Measurements from ENCODE around the gene GNG12. TPM values are rescaled to one million over a fixed set of nuclear protein-coding genes. Genes with fewer than 3 reads are reported as not detected.

GNG12 gene
- total RNA-seq, 2 donors from 2014 or later: 49.4 to 61.5 TPM

GRCh38 chr1:67818162-67818561 is 15.1 kb downstream of the GNG12 start:
- no peaks in the 10 kb centered on the region for H3K27me3 ChIP-seq (replicated peaks; ENCODE audit: insufficient read depth)
- intact Hi-C loops (cut with DNase I): no loop called here
- no peak for DNase-seq (ENCODE audit: low spot score)
- TF ChIP-seq POLR2AphosphoS5 (IDR thresholded peaks at IDR 0.05) (no peak), POLR2A (IDR thresholded peaks at IDR 0.05) (no peak), CTCF (IDR thresholded peaks at IDR 0.05) (no peak)
- no peaks in the 10 kb centered on the region for H3K9me3 ChIP-seq
- no peak overlapping the region for H3K27ac ChIP-seq
- no peaks in the 10 kb centered on the region for H3K4me1 ChIP-seq (replicated peaks)
- no peaks in the 10 kb centered on the region for H3K36me3 ChIP-seq
- 96% methylated on average over 1 of the region's 1 CpG for WGBS
- H3K4me3 ChIP-seq: no peak overlapping the region

GRCh38 chr1:67817319-67817718 is 15.9 kb downstream of the GNG12 start:
- no peak for DNase-seq (ENCODE audit: low spot score)
- no peak for TF ChIP-seq CTCF (IDR thresholded peaks at IDR 0.05)
- TF ChIP-seq POLR2AphosphoS5 (IDR thresholded peaks at IDR 0.05): no peak
- no peak for TF ChIP-seq POLR2A (IDR thresholded peaks at IDR 0.05)
- Histone ChIP-seq H3K4me1 (replicated peaks) (no peaks in the 10 kb centered on the region), H3K27ac (no peak overlapping the region), H3K9me3 (no peaks in the 10 kb centered on the region), H3K4me3 (no peak overlapping the region), H3K36me3 (no peaks in the 10 kb centered on the region), H3K27me3 (replicated peaks; ENCODE audit: insufficient read depth) (no peaks in the 10 kb centered on the region)
- intact Hi-C loops (cut with DNase I): no loop called here
- WGBS: 92% methylated on average over 1 of the region's 1 CpG

- intact Hi-C loops (cut with DNase I): no loop called here
- Histone ChIP-seq H3K4me1 (replicated peaks) (no peaks in the 10 kb centered on the region), H3K9me3 (no peaks in the 10 kb centered on the region), H3K4me3 (no peak overlapping the region), H3K36me3 (no peaks in the 10 kb centered on the region), H3K27me3 (replicated peaks; ENCODE audit: insufficient read depth) (no peaks in the 10 kb centered on the region), H3K27ac (no peak overlapping the region)
- 96% methylated on average over 6 of the region's 6 CpGs for WGBS
- TF ChIP-seq CTCF (IDR thresholded peaks at IDR 0.05): no peak
- TF ChIP-seq POLR2A (IDR thresholded peaks at IDR 0.05): no peak
- TF ChIP-seq POLR2AphosphoS5 (IDR thresholded peaks at IDR 0.05): no peak
- DNase-seq (ENCODE audit: low spot score): no peak
Measured at GRCh38 chr1:67816506-67816905, 16.8 kb downstream of the GNG12 start.

- no peak overlapping the region for H3K27ac ChIP-seq
- H3K27me3 ChIP-seq (replicated peaks; ENCODE audit: insufficient read depth): no peaks in the 10 kb centered on the region
- DNase-seq (ENCODE audit: low spot score): no peak
- no peaks in the 10 kb centered on the region for H3K36me3 ChIP-seq
- H3K9me3 ChIP-seq: no peaks in the 10 kb centered on the region
- TF ChIP-seq POLR2AphosphoS5 (IDR thresholded peaks at IDR 0.05) (no peak), CTCF (IDR thresholded peaks at IDR 0.05) (no peak), POLR2A (IDR thresholded peaks at IDR 0.05) (no peak)
- no peaks in the 10 kb centered on the region for H3K4me1 ChIP-seq (replicated peaks)
- intact Hi-C loops (cut with DNase I): no loop called here
- 94% methylated on average over 7 of the region's 7 CpGs for WGBS
- no peak overlapping the region for H3K4me3 ChIP-seq
Measured at GRCh38 chr1:67816095-67816475, 17.2 kb downstream of the GNG12 start.

- no peaks in the 10 kb centered on the region for H3K36me3 ChIP-seq
- TF ChIP-seq CTCF (IDR thresholded peaks at IDR 0.05): no peak
- TF ChIP-seq POLR2A (IDR thresholded peaks at IDR 0.05): no peak
- TF ChIP-seq POLR2AphosphoS5 (IDR thresholded peaks at IDR 0.05): no peak
- H3K27me3 ChIP-seq (replicated peaks; ENCODE audit: insufficient read depth): no peaks in the 10 kb centered on the region
- no peak for DNase-seq (ENCODE audit: low spot score)
- WGBS: 72% methylated on average over 17 of the region's 17 CpGs
- peak overlapping the region in 1 of 2 donors; percentile 56 for H3K27ac ChIP-seq
- no peak overlapping the region for H3K4me3 ChIP-seq
- intact Hi-C loops (cut with DNase I): no loop called here
- H3K9me3 ChIP-seq: no peaks in the 10 kb centered on the region
- H3K4me1 ChIP-seq (replicated peaks): no peaks in the 10 kb centered on the region
Measured at GRCh38 chr1:67815303-67816094, 17.8 kb downstream of the GNG12 start.

Data from prostate gland (tissue), 2 donors.